Nephron progenitor cell (in vitro differentiated cells): ENCODE measurements around the gene RABL3.

Experiments
- DNase-seq: peaks from one replicate; pipeline ENCODE4 v3.0.0; 2021
- H3K27ac Mint-ChIP-seq: 2 replicates; pipeline ENCODE4 v1.8.0; 2021; ENCODE audit warnings: mild to moderate bottlenecking, moderate library complexity, mixed read lengths
- H3K27me3 Mint-ChIP-seq: 2 replicates; pipeline ENCODE4 v1.8.0; 2021; ENCODE audit warnings: mild to moderate bottlenecking, low read depth, mixed read lengths; ENCODE audit not compliant: poor library complexity
- H3K36me3 Mint-ChIP-seq: 2 replicates; pipeline ENCODE4 v1.8.0; 2021; ENCODE audit warnings: low read depth, mixed read lengths
- H3K4me1 Mint-ChIP-seq: 2 replicates; pipeline ENCODE4 v1.8.0; 2021; ENCODE audit warnings: mixed read lengths
- H3K4me3 Mint-ChIP-seq: 2 replicates; pipeline ENCODE4 v1.8.0; 2021; ENCODE audit warnings: mild to moderate bottlenecking, moderate library complexity, mixed read lengths
- H3K9me3 Mint-ChIP-seq: 2 replicates; pipeline ENCODE4 v1.8.0; 2021; ENCODE audit warnings: mild to moderate bottlenecking, moderate library complexity, mixed read lengths
- TF ChIP-seq, protein P1 (sequence below): fragments of 200-600 bp; sonication (generic); IDR thresholded peaks from 2 replicates; pipeline ENCODE4 v1.5.0; 2021; ENCODE audit warnings: antibody characterized with exemption

Gene RABL3

GRCh38 chr3:120685411-120685810, 56.9 kb downstream of the RABL3 start:
- no peak overlapping the region for H3K27ac Mint-ChIP-seq
- TF ChIP-seq, protein P1, sequence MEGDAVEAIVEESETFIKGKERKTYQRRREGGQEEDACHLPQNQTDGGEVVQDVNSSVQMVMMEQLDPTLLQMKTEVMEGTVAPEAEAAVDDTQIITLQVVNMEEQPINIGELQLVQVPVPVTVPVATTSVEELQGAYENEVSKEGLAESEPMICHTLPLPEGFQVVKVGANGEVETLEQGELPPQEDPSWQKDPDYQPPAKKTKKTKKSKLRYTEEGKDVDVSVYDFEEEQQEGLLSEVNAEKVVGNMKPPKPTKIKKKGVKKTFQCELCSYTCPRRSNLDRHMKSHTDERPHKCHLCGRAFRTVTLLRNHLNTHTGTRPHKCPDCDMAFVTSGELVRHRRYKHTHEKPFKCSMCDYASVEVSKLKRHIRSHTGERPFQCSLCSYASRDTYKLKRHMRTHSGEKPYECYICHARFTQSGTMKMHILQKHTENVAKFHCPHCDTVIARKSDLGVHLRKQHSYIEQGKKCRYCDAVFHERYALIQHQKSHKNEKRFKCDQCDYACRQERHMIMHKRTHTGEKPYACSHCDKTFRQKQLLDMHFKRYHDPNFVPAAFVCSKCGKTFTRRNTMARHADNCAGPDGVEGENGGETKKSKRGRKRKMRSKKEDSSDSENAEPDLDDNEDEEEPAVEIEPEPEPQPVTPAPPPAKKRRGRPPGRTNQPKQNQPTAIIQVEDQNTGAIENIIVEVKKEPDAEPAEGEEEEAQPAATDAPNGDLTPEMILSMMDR = no peak
- no peaks in the 10 kb centered on the region for H3K27me3 Mint-ChIP-seq
- peaks cover 12% of the 10 kb centered on the region for H3K4me1 Mint-ChIP-seq
- no peaks in the 10 kb centered on the region for H3K36me3 Mint-ChIP-seq
- DNase-seq = no peak
- no peak overlapping the region for H3K4me3 Mint-ChIP-seq
- H3K9me3 Mint-ChIP-seq = peaks cover 4% of the 10 kb centered on the region

DNA sequence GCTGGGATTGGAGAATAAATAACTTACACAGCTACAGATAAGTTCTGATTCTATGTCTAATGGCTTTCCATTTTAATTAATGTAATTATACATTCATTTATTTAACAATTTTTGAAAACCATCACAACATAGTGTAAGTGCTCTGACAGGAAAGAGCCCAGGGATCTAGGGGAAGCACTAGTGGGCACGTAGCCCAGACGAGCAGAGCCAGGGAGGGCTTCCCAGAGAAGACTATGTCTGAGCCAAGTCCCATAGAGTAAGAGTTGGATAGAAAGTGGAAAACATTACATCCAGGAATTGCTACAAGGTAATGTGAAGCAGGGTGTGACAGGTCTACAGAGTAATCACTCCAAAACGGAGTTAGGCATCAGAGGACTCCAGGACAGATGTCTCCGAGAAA, 57.4 kb downstream of the RABL3 start:
- peak overlapping the region; percentile 65 for H3K27ac Mint-ChIP-seq
- no peak for DNase-seq
- H3K4me3 Mint-ChIP-seq = no peak overlapping the region
- peaks cover 4% of the 10 kb centered on the region for H3K9me3 Mint-ChIP-seq
- H3K4me1 Mint-ChIP-seq = peaks cover 12% of the 10 kb centered on the region
- TF ChIP-seq, protein P1 = no peak
- H3K36me3 Mint-ChIP-seq = no peaks in the 10 kb centered on the region
- H3K27me3 Mint-ChIP-seq = no peaks in the 10 kb centered on the region

DNA sequence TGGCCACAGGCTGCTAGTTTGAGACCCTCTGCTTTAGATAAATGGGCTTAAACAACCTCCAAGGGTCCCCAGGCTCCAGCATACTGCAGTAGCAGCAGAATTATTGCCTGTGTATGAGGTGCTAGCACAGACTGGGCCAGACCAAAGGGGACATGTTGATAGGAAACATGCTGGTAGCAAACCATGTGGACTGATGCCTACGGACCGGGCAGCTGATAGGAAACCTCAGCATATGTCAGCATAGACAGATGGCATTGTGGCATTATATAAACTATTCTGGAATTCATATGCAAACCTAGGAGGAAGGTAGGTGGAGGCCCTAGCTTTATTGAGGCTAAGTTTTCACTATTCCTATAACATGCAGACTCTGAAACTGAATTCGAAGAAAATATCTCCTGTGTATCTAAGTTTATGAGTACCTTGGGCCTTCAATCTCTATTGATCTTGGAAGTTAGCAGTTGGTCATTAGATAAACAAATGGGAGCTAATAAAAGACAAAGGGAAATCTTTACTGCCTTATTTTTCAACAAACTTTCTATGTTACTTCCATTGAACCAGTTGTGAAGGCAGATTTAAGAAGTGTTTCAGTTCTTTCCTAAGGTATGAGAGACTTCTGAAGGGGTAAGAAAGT, 58.5 kb downstream of the RABL3 start:
- Mint-ChIP-seq H3K36me3 (peaks cover 6% of the 10 kb centered on the region), H3K27ac (no peak overlapping the region), H3K4me3 (no peak overlapping the region), H3K27me3 (no peaks in the 10 kb centered on the region), H3K9me3 (peaks cover 14% of the 10 kb centered on the region), H3K4me1 (peaks cover 5% of the 10 kb centered on the region)
- TF ChIP-seq, protein P1 = no peak
- DNase-seq = no peak

GRCh38 chr3:120683213-120683612, 59.1 kb downstream of the RABL3 start:
- H3K4me1 Mint-ChIP-seq = peaks cover 5% of the 10 kb centered on the region
- no peak overlapping the region for H3K4me3 Mint-ChIP-seq
- TF ChIP-seq, protein P1 = no peak
- H3K9me3 Mint-ChIP-seq = peaks cover 16% of the 10 kb centered on the region
- peaks cover 6% of the 10 kb centered on the region for H3K36me3 Mint-ChIP-seq
- no peak for DNase-seq
- H3K27ac Mint-ChIP-seq = no peak overlapping the region
- no peaks in the 10 kb centered on the region for H3K27me3 Mint-ChIP-seq

GRCh38 chr3:120682095-120682681, 60.1 kb downstream of the RABL3 start, which contains the start of gene HGD:
Gene HGD (minus strand): TSS chr3:120682239. CDS start chr3:120682111, 128 bp downstream.
- Mint-ChIP-seq H3K36me3 (peaks cover 11% of the 10 kb centered on the region), H3K27me3 (no peaks in the 10 kb centered on the region), H3K4me3 (no peak within 1 kb of the TSS), H3K4me1 (peaks cover 6% of the 10 kb centered on the region), H3K9me3 (peaks cover 24% of the 10 kb centered on the region), H3K27ac (no peak within 1 kb of the TSS)
- no peak for DNase-seq
- TF ChIP-seq, protein P1 = no peak

- Mint-ChIP-seq H3K4me1 (peaks cover 6% of the 10 kb centered on the region), H3K36me3 (peaks cover 11% of the 10 kb centered on the region), H3K27me3 (no peaks in the 10 kb centered on the region), H3K27ac (no peak overlapping the region), H3K9me3 (peaks cover 26% of the 10 kb centered on the region), H3K4me3 (no peak overlapping the region)
- TF ChIP-seq, protein P1 = no peak
- no peak for DNase-seq
These were observed 60.7 kb downstream of the RABL3 start for GRCh38 chr3:120681506-120682038.
